HepG2 (cell line): Measurements from ENCODE around the gene KLF5. TPM values are rescaled to one million over a fixed set of nuclear protein-coding genes. Genes with fewer than 3 reads are reported as not detected.

ENCODE experiments used
- ADNP ChIP-seq: sonication (generic); formaldehyde crosslinking; IDR thresholded peaks from 2 replicates; pipeline ENCODE4 v1.4.0; 2020; ENCODE audit warnings: missing genetic modification reagents
- ATAD3A ChIP-seq: sonication (generic); formaldehyde crosslinking; IDR thresholded peaks from 2 replicates; pipeline ENCODE4 v1.4.0; 2020; ENCODE audit warnings: missing genetic modification reagents
- DBP ChIP-seq: sonication (generic); formaldehyde crosslinking; IDR thresholded peaks from 2 replicates; pipeline ENCODE4 v1.4.0; 2020; ENCODE audit warnings: missing genetic modification reagents; ENCODE audit errors: not compliant biosample characterization
- DR1 ChIP-seq: sonication (generic); formaldehyde crosslinking; IDR thresholded peaks from 2 replicates; pipeline ENCODE4 v1.8.0; 2021; ENCODE audit warnings: mild to moderate bottlenecking, missing genetic modification reagents, inconsistent platforms
- EZH2 ChIP-seq: conservative IDR thresholded peaks from 2 replicates; pipeline ENCODE4 v1.6.1; 2012; ENCODE audit warnings: mild to moderate bottlenecking, low read depth, low read length, moderate library complexity
- HMG20B ChIP-seq: conservative IDR thresholded peaks from 2 replicates; pipeline ENCODE4 v1.6.1; 2016; ENCODE audit warnings: missing genetic modification reagents, missing compliant biosample characterization
- MAFK ChIP-seq, 2 experiments: IDR thresholded peaks in 1 of 2; conservative IDR thresholded peaks in 1 of 2; 2 replicates each; pipeline ENCODE4 v1.6.1; 2011; ENCODE audit warnings: improper control_type of control experiment in 2 of 2, low read length in 2 of 2
- MBD4 ChIP-seq: IDR thresholded peaks from 2 replicates; pipeline ENCODE4 v1.6.1; 2012; ENCODE audit warnings: low read length, inconsistent platforms, borderline replicate concordance
- TGIF2 ChIP-seq: IDR thresholded peaks from 2 replicates; pipeline ENCODE4 v1.6.1; 2016; ENCODE audit warnings: control low read depth, missing compliant biosample characterization
- ZFP62 ChIP-seq: sonication (generic); formaldehyde crosslinking; IDR thresholded peaks from 2 replicates; pipeline ENCODE4 v1.4.0; 2020; ENCODE audit warnings: missing genetic modification reagents
- ZFP91 ChIP-seq: sonication (generic); formaldehyde crosslinking; IDR thresholded peaks from 2 replicates; pipeline ENCODE4 v1.9.0; 2022; ENCODE audit warnings: missing genetic modification reagents, mild to moderate bottlenecking, borderline replicate concordance
- ZHX1 ChIP-seq: sonication (generic); formaldehyde crosslinking; IDR thresholded peaks from 2 replicates; pipeline ENCODE4 v1.8.1; 2022; ENCODE audit warnings: low read depth, mild to moderate bottlenecking, missing genetic modification reagents
- ZNF614 ChIP-seq: IDR thresholded peaks from 2 replicates; pipeline ENCODE4 v1.6.1; 2018; ENCODE audit warnings: missing biosample characterization, missing genetic modification reagents, inconsistent platforms, borderline replicate concordance
- ZNF639 ChIP-seq: conservative IDR thresholded peaks from 2 replicates; pipeline ENCODE4 v1.6.1; 2018; ENCODE audit warnings: missing genetic modification reagents
- ZNF652 ChIP-seq: IDR thresholded peaks from 2 replicates; pipeline ENCODE4 v1.6.1; 2016; ENCODE audit warnings: low read depth, borderline replicate concordance
- ZNF883 ChIP-seq: sonication (generic); formaldehyde crosslinking; IDR thresholded peaks from 2 replicates; pipeline ENCODE4 v1.5.1; 2020; ENCODE audit warnings: mild to moderate bottlenecking, missing genetic modification reagents; ENCODE audit errors: not compliant biosample characterization
- polyA plus RNA-seq, 8 experiments: library from polyadenylated mRNA; depleted of rRNA in 3 of 8; stranded (reverse) in 7 of 8; unstranded in 1 of 8; fragments of >200 nt; fragmentation: Illumina TruSeq in 4 of 8; extraction: Trizol in 4 of 8; gene quantifications; 2 replicates each; pipeline versions ENCODE4 v1.2.1 to v1.2.3, GENCODE V29; 2011 to 2016; ENCODE audit warnings: low read depth in 4 of 8, missing spikeins in 1 of 8, mixed read lengths in 1 of 8; ENCODE audit not compliant: insufficient read depth in 1 of 8
- total RNA-seq, 5 experiments: library from RNA; depleted of rRNA; stranded (reverse); fragments of >200 nt; fragmentation: Illumina TruSeq; extraction: Trizol; gene quantifications; 2 replicates each; pipeline ENCODE4 v1.2.3, GENCODE V29; 2016; ENCODE audit warnings: low read depth in 1 of 5

Gene KLF5
- total and polyA plus RNA-seq, 2 of the 13 experiments (the other 11 are each of a cell fraction or from before 2014, with no cell fraction given), result 1.7 to 9.2 TPM

GRCh38 chr13:73090116-73090822 lies 31.5 kb downstream of the KLF5 start (continued):
- no peak for TF ChIP-seq ZNF639
- TF ChIP-seq DR1 (CRISPR knock-in tag), result no peak
- TF ChIP-seq ZNF614 (CRISPR knock-in tag), result 0 out of 2 replicates have a peak, but pooled peaks have one; percentile 22
- TF ChIP-seq MAFK (conservative IDR thresholded peaks at IDR 0.05 in 1 of 2, IDR thresholded peaks at IDR 0.05 in 1 of 2; ENCODE audit: low read length in 2 of 2), result peak; percentile 46 to 73; a peak in 3 of 4 replicates
- no peak for TF ChIP-seq ATAD3A
- TF ChIP-seq ZHX1 (CRISPR knock-in tag), result no peak
- no peak for TF ChIP-seq ZNF652 (CRISPR knock-in tag)
- no peak for TF ChIP-seq DBP
- TF ChIP-seq EZH2, result no peak
- no peak for TF ChIP-seq HMG20B (CRISPR knock-in tag)
- TF ChIP-seq ZFP91, result no peak
- no peak for TF ChIP-seq TGIF2
- TF ChIP-seq ZNF883, result no peak
- TF ChIP-seq ADNP (CRISPR knock-in tag), result no peak
- TF ChIP-seq ZFP62 (CRISPR knock-in tag), result no peak
- no peak for TF ChIP-seq MBD4
